HepG2 (cell line): ENCODE measurements around the gene DNAJC5. TPM values are rescaled to one million over a fixed set of nuclear protein-coding genes. Genes with fewer than 3 reads are reported as not detected.

ENCODE experiments used
- ATAC-seq: fragments of 200-7000 bp; cut with Tn5 transposase; 3 replicates; pipeline ENCODE4 v1.9.1; 2020; ENCODE audit warnings: mild to moderate bottlenecking, moderate library complexity
- BruUV-seq: library from RNA; stranded (reverse); fragments of 400-500 nt; replicated peaks from 2 replicates; lab custom pipeline; 2021; lab: Mats Ljungman, UMichigan
- CTCF ChIA-PET: fragments of 300-600 bp; formaldehyde crosslinking; extraction: SDS; loops from one replicate; lab custom pipeline; 2021; ENCODE audit warnings: low total read pairs, inconsistent platforms, low intra/inter-chr PET ratio; lab: Yijun Ruan, JAX
- POLR2A ChIA-PET: fragments of 350-600 bp; sonication (Branson Sonifier 250); formaldehyde crosslinking; loops from one replicate; lab custom pipeline; 2020; ENCODE audit warnings: antibody characterized with exemption, inconsistent platforms; lab: Yijun Ruan, JAX
- DNase-seq: peaks from one replicate; pipeline ENCODE4 v3.0.0-alpha.2; 2015; ENCODE audit warnings: low spot score
- FAIRE-seq: peaks from 3 replicates; lab custom pipeline; 2011; peaks lifted over from hg19 to GRCh38; lab: Jason Lieb, UNC
- H2AFZ ChIP-seq: one replicate; pipeline ENCODE4 v1.6.1; 2011; ENCODE audit warnings: low read length, inconsistent platforms
- H3K27ac ChIP-seq: fragments of 300-600 bp; 3 replicates; pipeline ENCODE4 v1.8.0; 2011; ENCODE audit warnings: mixed run types, mild to moderate bottlenecking, mixed read lengths, low read length, inconsistent platforms; ENCODE audit not compliant: insufficient read depth; ENCODE audit errors: extremely low read length
- H3K27me3 ChIP-seq, 2 experiments: fragments of 200-600 bp in 1 of 2; 2 replicates in 1 of 2; 3 replicates in 1 of 2; pipeline versions ENCODE4 v1.6.0 to v1.8.0; 2011; ENCODE audit warnings: low read length in 2 of 2, mild to moderate bottlenecking in 2 of 2, moderate library complexity in 2 of 2, inconsistent platforms in 1 of 2; ENCODE audit not compliant: insufficient read depth in 2 of 2, control insufficient read depth in 1 of 2
- H3K36me3 ChIP-seq, 2 experiments: fragments of 200-600 bp in 1 of 2; replicated peaks in 1 of 2; 2 replicates in 1 of 2; 3 replicates in 1 of 2; pipeline versions ENCODE4 v1.5.1 to v1.8.0; 2011; ENCODE audit warnings: low read length in 2 of 2, inconsistent platforms in 1 of 2; ENCODE audit not compliant: insufficient read depth in 2 of 2, control insufficient read depth in 1 of 2
- H3K4me1 ChIP-seq: 2 replicates; pipeline ENCODE4 v1.5.1; 2012; ENCODE audit warnings: low read length, inconsistent platforms; ENCODE audit not compliant: insufficient read depth
- H3K4me2 ChIP-seq: 2 replicates; pipeline ENCODE4 v1.6.0; 2011; ENCODE audit warnings: low read depth, low read length, inconsistent platforms
- H3K4me3 ChIP-seq, 3 experiments: fragments of 200-600 bp in 1 of 3; sonication (generic), shearing (Covaris generic) in 1 of 3; replicated peaks in 1 of 3; 2 replicates each; pipeline ENCODE4 v1.5.1; 2011 to 2016; ENCODE audit warnings: low read length in 3 of 3, inconsistent platforms in 2 of 3, low read depth in 2 of 3, mild to moderate bottlenecking in 2 of 3, control low read depth in 1 of 3, mixed read lengths in 1 of 3; ENCODE audit not compliant: insufficient read depth in 1 of 3
- H3K79me2 ChIP-seq: one replicate; pipeline ENCODE4 v1.6.1; 2011; ENCODE audit warnings: low read length, inconsistent platforms; ENCODE audit not compliant: insufficient read depth
- H3K9ac ChIP-seq: 2 replicates; pipeline ENCODE4 v1.6.0; 2011; ENCODE audit warnings: mild to moderate bottlenecking, low read depth, low read length, inconsistent platforms; ENCODE audit not compliant: insufficient read depth
- H3K9me3 ChIP-seq: 2 replicates; pipeline ENCODE4 v1.5.1; 2012; ENCODE audit warnings: mild to moderate bottlenecking, low read length
- H4K20me1 ChIP-seq: 2 replicates; pipeline ENCODE4 v1.6.0; 2011; ENCODE audit warnings: inconsistent platforms, mild to moderate bottlenecking, low read length, moderate library complexity; ENCODE audit not compliant: insufficient read depth
- CREM ChIP-seq, 2 experiments: sonication (generic) in 1 of 2; formaldehyde crosslinking in 1 of 2; IDR thresholded peaks; 2 replicates each; pipeline versions ENCODE4 v1.4.0 to v1.6.1; 2016 to 2020; ENCODE audit warnings: antibody characterized with exemption in 1 of 2, mild to moderate bottlenecking in 1 of 2, missing genetic modification reagents in 1 of 2
- HNRNPL ChIP-seq: fragments of 200-400 bp; formaldehyde crosslinking; IDR thresholded peaks from 2 replicates; pipeline ENCODE4 v1.6.1; 2017; ENCODE audit warnings: mild to moderate bottlenecking, low read depth, low read length
- MYC ChIP-seq: sonication (generic); formaldehyde crosslinking; IDR thresholded peaks from 2 replicates; pipeline ENCODE4 v1.9.0; 2021; ENCODE audit warnings: missing genetic modification reagents, borderline replicate concordance
- TAF15 ChIP-seq: fragments of 200-400 bp; formaldehyde crosslinking; IDR thresholded peaks from one replicate; pipeline ENCODE4 v1.6.1; 2018; ENCODE audit warnings: mild to moderate bottlenecking, low read depth, low read length; ENCODE audit not compliant: poor library complexity, severe bottlenecking
- ZFP36 ChIP-seq: fragments of 150-350 bp; IDR thresholded peaks from 2 replicates; pipeline ENCODE4 v1.6.1; 2018; ENCODE audit warnings: borderline replicate concordance, low read length, low read depth; ENCODE audit not compliant: partially characterized antibody
- ZNF703 ChIP-seq: sonication (generic); formaldehyde crosslinking; IDR thresholded peaks from 2 replicates; pipeline ENCODE4 v1.5.1; 2020; ENCODE audit warnings: missing genetic modification reagents, mild to moderate bottlenecking, moderate library complexity, borderline replicate concordance
- ZNF816 ChIP-seq: sonication (generic); formaldehyde crosslinking; IDR thresholded peaks from 2 replicates; pipeline ENCODE4 v1.8.0; 2022; ENCODE audit warnings: missing genetic modification reagents, mild to moderate bottlenecking, borderline replicate concordance
- WGBS: methylation state at CpG from one replicate; pipeline ENCODE4 v1.1.6; 2017; ENCODE audit warnings: low lambda C conversion rate; 5-methylcytosine and 5-hydroxymethylcytosine counted together
- in situ Hi-C: cut with HindIII; loops from 2 replicates; pipeline ENCODE4 v1.10.0; 2017; ENCODE audit warnings: low pct_unique_long_range_greater_than_20kb; ENCODE audit not compliant: extremely low pct_ligation_motif_present
- intact Hi-C: fragments of 100-400 bp; cut with micrococcal nuclease; formaldehyde crosslinking; loops from one replicate; pipeline ENCODE4 v1.10.0; 2022; ENCODE audit not compliant: unreplicated experiment
- polyA plus RNA-seq, 8 experiments: library from polyadenylated mRNA; depleted of rRNA in 3 of 8; stranded (reverse) in 7 of 8; unstranded in 1 of 8; fragments of >200 nt; fragmentation: Illumina TruSeq in 4 of 8; extraction: Trizol in 4 of 8; gene quantifications; 2 replicates each; pipeline versions ENCODE4 v1.2.1 to v1.2.3, GENCODE V29; 2011 to 2016; ENCODE audit warnings: low read depth in 4 of 8, missing spikeins in 1 of 8, mixed read lengths in 1 of 8; ENCODE audit not compliant: insufficient read depth in 1 of 8
- total RNA-seq, 5 experiments: library from RNA; depleted of rRNA; stranded (reverse); fragments of >200 nt; fragmentation: Illumina TruSeq; extraction: Trizol; gene quantifications; 2 replicates each; pipeline ENCODE4 v1.2.3, GENCODE V29; 2016; ENCODE audit warnings: low read depth in 1 of 5

DNAJC5 gene
- total and polyA plus RNA-seq, 2 of the 13 experiments (the other 11 are each of a cell fraction or from before 2014, with no cell fraction given): 42.8 to 64.5 TPM

DNA sequence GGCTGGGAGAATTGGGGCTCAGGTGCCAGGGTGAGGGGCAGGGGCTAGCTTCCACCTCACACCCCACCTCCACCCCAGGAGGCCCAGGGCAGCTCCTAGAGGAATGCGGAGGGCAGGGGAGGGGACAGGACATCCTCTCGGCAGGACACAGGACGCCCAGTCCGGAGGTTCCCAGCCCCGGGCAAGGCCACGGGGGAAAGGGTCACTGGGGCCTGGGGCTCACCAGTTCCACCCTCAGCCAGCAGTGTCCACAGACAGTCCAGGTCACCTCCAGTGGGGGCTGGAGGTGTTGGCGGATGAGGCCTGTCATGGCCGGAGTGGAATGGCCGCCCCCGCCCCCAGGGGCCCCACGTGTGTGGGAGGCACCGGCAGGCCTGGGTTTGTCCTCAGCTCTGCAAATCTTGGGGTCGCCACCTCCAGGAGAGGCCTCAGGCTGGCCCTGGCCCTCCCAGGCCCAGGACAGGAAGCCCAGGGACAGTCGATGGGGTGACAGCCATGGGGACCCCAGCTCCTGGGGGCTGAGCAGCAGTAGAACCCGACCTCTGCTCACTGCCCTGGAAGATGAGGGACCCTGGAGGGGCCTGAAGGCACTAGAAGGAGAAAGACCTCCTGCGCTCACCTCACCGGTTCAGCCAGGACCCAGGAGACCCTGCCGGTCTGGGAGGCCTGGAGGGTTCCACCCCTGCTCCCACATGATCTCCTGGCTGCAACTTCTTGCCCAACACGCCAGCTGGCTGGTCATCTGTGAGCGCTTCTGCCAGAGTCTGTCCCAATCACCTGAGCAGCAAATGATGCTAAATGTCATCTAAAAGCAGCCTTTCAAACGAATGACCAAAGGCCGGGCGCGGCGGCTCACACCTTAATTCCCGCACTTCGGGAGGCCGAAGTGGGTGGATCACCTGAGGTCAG, 46.7 kb upstream of the DNAJC5 start (continued):
- TF ChIP-seq ZFP36: no peak
- TF ChIP-seq ZNF816 (CRISPR knock-in tag): no peak
- TF ChIP-seq TAF15: no peak
- TF ChIP-seq ZNF703 (CRISPR knock-in tag): no peak

DNA sequence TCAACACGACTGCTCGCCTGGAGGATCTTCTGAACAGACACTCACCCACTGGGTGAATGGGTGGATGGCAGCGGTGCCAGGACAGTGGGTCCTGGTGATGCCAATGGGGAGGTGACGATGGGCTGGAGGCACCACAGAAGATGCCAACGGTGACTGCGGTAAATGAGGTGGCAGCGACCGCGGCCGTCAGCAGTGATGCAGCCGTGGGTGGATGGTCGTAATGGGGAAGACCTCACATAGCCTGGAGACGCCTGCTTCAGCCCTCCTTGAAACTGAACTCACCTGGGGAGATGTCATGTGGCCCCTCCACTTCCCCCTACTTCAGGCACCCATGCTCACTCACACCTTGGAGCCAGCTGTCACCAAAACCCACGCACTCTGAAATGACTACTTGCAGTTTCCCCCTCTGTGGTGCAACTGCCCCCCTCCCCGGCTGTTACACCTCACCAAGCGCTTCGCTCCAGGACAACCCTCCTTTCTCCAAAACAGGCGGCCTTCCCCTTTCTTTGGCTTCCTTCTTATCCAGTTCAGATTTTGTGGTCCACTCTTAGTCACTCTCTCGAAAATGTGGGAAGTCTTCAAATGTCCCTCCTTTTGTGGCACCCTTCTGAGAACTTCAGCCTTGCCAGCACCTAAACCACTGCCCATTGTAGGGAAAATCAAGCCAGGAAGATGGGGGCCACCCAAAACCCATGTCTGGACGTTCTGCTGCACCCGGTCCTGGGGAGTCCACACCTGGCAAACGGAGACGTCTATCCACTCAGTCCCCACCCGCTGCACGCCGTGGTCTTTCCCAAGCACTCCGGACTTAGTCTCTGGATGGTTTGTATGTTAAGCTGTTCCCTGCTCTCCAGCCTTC, 44.0 kb upstream of the DNAJC5 start:
- H3K27me3 ChIP-seq: peaks cover 2 to 12% of the 10 kb centered on the region in 2 experiments; a peak in 4 of 5 replicates
- no TSS peak for BruUV-seq
- H3K9me3 ChIP-seq: no peaks in the 10 kb centered on the region
- CTCF ChIA-PET: interaction anchor here (0.6 kb wide), 1 partner anchor 16 kb away, joined by 3 read pairs; no protein-coding TSS in a partner anchor
- H3K4me2 ChIP-seq: no peak overlapping the region
- in situ Hi-C loops (no loop called here), intact Hi-C loops (no loop called here)
- no peak overlapping the region for H3K4me3 ChIP-seq
- H4K20me1 ChIP-seq: no peaks in the 10 kb centered on the region
- H3K36me3 ChIP-seq: no peaks in the 10 kb centered on the region
- ATAC-seq (no peak), DNase-seq (no peak), FAIRE-seq (no peak)
- WGBS: 58% methylated on average over 25 of the region's 27 CpGs
- H3K79me2 ChIP-seq: no peaks in the 10 kb centered on the region
- no peak overlapping the region for H2AFZ ChIP-seq
- POLR2A ChIA-PET: no interaction called here
- no peak overlapping the region for H3K9ac ChIP-seq
- H3K27ac ChIP-seq: no peak overlapping the region
- TF ChIP-seq MYC (CRISPR knock-in tag) (0 out of 2 replicates have a peak, but pooled peaks have one; percentile 18), HNRNPL (0 out of 2 replicates have a peak, but pooled peaks have one; percentile 51), CREM (IDR thresholded peaks at IDR 0.05) (no peak), CREM (CRISPR knock-in tag; IDR thresholded peaks at IDR 0.05) (no peak)
- peaks cover 52% of the 10 kb centered on the region for H3K4me1 ChIP-seq
